Measurements from ENCODE around the gene COX10. TPM values are rescaled to one million over a fixed set of nuclear protein-coding genes. Genes with fewer than 3 reads are reported as not detected.
"Not testable (repeated sequence)": the region's sequence is repeated elsewhere in the genome, so short reads cannot be mapped to it uniquely, and the experiment has no call there.

Gene COX10
- total RNA-seq, 1 donor from 2014 or later, result 19.0 TPM

- not testable (repeated sequence) for ATAC-seq
These were observed 110.6 kb downstream of the COX10 start for GRCh38 chr17:14179951-14180350.

GRCh38 chr17:14182084-14182483, 112.8 kb downstream of the COX10 start:
- ATAC-seq, result not testable (repeated sequence)

GRCh38 chr17:14184536-14184935, 115.2 kb downstream of the COX10 start:
- not testable (repeated sequence) for ATAC-seq

DNA sequence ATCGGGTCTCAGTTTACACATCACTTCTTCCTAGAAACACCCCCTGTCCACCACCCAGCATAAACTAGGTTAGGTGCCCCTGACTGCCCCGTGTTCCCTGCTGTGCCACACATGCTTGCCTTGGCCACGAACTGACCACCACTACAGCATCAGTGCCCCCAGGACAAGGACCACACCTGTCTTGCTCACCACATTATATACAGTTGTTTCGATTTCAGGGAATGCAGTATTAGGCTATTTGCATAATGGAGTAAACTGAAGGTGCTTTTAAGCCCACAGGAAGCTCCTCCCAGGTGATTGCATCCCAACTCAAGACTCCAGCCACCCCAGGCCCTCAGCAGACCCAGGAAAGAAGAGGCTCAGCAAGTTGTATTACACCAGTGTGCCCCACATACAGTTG, 117.1 kb downstream of the COX10 start:
- ATAC-seq, result not testable (repeated sequence)

DNA sequence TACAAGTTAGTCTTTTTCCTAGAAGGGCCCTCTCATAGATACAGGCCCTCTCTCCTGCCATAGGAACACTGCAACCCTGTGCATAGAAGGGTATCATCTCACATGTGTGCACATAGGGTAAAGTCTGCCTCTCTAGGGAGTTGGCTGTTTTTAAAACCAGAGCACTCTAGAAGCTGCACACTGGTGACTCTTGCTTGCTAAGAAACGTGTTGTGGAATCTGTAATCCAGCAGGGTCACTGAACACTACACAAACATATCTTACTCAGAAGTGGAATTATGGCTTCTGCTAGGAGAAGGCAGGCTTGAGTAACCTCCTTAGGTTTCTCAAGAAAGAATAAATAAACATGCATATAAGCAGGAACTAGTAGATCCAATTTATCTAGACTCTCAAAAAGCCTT, 121.5 kb downstream of the COX10 start:
- not testable (repeated sequence) for ATAC-seq

DNA sequence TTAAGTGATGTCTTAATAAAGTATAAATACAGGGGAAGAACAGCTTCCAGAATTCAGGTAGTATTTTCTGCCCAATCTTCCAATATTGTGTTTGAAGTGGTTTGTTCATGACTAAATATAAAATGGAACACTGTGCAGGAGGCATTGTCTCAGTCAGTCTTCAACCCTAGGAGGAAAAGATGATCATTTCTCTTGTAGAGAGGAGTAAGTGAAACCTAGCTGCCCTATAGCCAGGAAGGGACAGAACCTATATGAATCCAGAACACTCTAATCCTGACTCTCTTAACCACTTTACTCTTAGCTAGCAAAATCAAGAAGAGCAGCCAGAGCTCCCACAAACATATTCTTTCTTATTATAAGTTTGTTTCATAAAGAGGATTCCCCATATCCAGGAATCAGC, 122.2 kb downstream of the COX10 start:
- not testable (repeated sequence) for ATAC-seq

GRCh38 chr17:14192039-14192438, 122.7 kb downstream of the COX10 start:
- ATAC-seq, result not testable (repeated sequence)

DNA sequence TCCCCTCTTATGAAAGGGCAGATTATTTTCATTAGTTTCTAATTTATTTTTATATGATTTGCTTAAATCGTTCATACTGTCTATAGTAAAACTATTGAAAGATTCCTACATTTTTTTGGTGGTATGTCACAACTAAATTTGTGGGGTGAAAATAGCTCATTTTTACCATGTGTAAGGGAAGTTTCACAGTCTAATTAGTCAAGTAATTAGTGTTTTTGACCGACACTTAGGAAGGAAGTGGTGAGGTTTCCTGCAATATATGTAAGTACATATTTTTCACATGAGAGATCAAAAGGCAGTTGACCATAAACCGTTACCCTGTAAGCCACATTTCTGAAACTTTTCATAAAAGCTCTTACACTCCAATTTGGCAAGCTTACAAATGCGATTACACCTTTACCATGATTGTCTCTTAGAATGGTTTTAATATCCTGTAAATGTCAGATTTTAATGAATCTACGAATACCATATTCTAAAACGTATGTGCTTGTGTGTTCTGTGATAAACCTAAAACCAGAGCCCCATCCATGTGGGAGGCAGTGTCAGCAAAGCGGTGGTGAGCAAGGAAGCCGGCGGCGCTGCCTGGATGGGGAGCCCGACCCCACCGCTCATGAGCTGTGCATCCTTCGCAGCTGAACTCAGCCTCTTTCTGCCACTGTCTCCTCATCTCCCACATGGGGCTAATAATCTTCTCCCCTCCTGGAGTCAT, 123.5 kb downstream of the COX10 start:
- not testable (repeated sequence) for ATAC-seq

DNA sequence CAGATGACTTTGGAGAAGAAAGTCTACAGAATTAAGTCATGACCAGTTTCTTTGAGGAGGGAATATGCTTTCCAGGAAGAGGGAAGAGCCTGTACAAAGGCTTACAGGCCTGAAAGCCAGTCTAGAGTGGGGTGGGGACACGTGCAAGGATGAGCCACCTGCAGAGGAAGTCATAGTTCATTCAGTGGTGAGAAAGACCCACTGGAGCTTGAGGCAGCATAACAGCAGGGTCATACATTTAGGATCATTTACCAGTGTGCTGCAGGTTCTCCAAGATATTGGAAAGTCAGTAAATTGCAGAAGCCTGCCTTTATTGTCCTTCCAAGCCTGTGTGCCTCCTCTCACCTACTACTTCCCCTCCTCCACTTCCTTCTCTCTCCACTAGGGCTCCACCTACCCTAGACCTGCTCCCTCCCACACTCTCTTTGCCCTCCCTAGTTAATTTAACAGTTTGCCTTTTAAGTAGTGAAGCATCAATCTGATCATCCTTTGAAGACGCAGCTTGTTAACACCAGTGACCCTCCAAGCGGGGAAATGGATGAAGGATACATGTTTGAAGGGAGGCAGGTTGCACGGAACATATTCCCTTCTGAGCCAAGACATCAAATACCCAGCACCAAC, 127.2 kb downstream of the COX10 start:
- ATAC-seq, result no peak

DNA sequence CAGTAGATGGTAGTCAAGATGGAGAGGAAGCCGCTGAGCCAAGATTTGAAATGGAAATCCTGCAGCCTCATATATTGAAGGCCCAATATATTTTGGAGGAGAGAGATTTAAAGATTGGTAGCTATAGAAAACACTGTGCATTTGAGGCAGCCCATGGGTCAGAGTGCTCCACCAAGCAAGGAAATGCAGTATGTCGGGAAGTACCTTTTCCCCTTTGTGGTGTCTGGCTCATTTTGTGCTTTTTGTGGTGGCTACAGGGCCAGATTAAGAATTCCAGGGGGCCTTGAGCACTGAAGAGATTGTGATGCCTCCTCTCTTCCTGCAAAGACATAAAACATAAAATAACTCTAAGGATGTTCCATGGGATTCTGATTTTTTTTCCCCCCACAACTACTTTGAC, 127.8 kb downstream of the COX10 start:
- ATAC-seq, result no peak

DNA sequence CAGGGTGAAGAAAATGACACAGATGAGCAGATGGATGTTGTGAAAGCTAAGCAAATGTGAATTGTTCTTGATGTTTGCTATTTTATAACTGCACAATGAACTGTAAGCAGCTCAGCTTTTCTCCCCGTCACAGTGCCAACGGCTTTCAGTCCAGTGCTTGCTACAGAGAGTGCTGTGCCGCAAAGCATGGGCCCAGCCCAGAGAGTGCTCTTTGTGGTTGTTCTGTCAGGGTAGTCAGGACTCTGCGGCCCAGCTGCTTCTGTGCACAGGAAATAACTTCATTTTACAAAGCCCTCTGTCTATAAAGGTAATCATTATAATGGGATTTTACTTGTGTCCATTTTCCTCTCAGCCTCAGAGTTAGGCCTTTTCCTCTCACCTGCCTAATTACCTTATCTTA, 128.3 kb downstream of the COX10 start:
- no peak for ATAC-seq

GRCh38 chr17:14198013-14198412, 128.7 kb downstream of the COX10 start:
- ATAC-seq, result no peak

GRCh38 chr17:14198575-14198974, 129.3 kb downstream of the COX10 start:
- ATAC-seq, result no peak

- ATAC-seq, result no peak
These were observed 130.3 kb downstream of the COX10 start for GRCh38 chr17:14199601-14200000.

GRCh38 chr17:14200354-14200753, 131.1 kb downstream of the COX10 start:
- ATAC-seq, result no peak

- ATAC-seq, result no peak
These were observed 132.0 kb downstream of the COX10 start for GRCh38 chr17:14201021-14201987.

DNA sequence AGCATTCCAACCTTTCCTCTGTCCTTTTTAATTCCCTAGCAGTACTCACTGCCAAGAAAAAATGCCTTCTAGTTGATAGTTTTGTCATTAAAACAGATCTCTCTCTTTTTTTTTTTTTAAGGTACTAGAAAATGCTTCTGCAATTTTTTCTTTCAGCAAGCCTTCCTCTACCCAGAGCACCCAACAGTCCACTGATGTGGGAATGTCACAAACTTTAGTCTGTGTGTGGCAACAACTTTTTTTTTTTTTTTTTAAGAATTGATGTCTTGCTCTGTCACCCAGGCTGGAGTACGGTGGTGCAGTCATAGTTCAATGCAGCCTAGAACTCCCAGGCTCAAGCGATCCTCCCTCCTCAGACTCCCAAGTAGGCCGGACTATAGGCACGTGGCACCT, 132.7 kb downstream of the COX10 start:
- no peak for ATAC-seq

DNA sequence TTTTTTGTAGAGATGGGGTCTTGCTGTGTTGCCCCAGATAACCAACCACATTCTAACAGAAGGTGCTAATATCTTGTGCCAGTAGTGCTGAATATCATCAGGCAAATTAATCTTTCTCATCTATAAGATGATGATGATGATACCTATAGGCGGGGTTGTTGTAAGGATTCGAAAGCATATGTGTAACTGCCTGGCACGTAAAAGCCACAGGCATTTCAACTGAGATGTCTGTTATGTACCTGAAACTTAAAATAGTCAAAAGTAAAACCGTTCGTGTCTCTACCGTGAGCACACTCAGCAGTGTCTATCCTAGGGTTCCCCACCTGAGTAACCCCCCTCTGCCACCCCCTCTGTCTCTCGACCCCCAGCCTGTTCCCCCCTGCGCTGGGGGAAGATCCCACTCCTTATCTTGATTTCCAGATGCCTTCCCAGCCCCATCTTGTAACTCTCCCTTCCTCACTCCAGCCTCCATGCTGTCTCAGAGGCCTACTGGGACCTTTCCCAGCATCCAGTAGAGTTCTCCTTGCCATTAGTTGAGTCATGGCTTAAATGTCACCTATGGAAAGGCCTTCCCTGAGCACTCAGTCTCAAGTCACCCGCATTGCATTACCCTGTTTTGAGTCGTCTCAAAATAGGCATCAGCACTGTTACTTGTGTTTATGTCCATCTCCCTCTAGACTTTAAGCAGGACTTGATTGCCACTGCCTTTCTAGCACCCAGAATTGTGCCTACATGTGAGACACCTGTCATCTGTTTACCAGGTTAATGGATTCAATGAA, 133.3 kb downstream of the COX10 start:
- no peak for ATAC-seq

DNA sequence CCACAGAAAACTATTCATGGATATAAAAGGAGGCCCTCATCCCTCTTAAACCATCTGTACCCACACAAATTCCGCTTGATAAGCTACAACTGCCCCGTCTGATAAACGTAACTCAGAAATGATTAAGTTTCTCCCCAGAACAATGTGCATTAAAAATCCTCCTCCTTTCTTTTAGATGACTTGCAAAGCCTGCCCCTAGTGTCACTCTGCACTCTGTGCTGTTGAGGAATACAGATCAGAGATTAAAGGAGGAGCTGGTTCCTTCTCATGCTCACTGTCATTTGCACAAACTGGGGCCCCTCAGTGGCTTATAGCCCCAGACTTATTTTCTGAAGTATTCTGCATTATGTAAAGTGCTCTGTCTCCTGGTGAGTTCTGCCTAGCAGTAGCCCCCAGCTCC, 134.1 kb downstream of the COX10 start:
- ATAC-seq, result no peak

DNA sequence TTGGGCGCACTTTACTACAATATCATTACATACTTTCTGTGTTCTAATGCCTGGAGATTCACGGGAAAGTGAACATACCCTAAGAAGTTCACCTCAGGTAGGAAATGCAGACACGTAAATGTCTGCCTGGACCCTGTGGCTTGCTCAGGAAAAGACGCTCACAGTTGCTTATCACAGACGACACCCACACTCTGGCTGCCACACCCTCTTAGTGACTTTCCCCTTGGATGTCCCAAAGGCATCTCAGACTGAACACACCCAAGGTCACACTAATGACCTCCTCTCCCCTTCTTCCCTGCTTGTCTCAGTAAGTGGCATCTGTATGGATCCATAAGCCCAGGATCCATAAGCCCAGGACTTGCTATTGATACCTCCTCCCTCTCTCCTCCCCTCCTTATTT, 134.8 kb downstream of the COX10 start:
- no peak for ATAC-seq

- no peak for ATAC-seq
These were observed 135.2 kb downstream of the COX10 start for GRCh38 chr17:14204546-14204945.

GRCh38 chr17:14205380-14205779, 136.1 kb downstream of the COX10 start:
- no peak for ATAC-seq

Measured in esophagus mucosa (tissue), 1 donor.